Vagina (tissue), 2 donors: ENCODE measurements around the gene GBF1. TPM values are rescaled to one million over a fixed set of nuclear protein-coding genes. Genes with fewer than 3 reads are reported as not detected.

ENCODE experiments used
- DNase-seq, 2 donors: peaks; one replicate each; pipeline ENCODE4 v3.0.0-alpha.2; 2017; ENCODE audit errors: extremely low spot score in 2 of 2
- H3K27ac ChIP-seq: fragments of 200-600 bp; sonication (generic); one replicate; pipeline ENCODE4 v1.5.1; 2019
- H3K27me3 ChIP-seq: fragments of 200-600 bp; sonication (generic); one replicate; pipeline ENCODE4 v1.5.1; 2019
- H3K36me3 ChIP-seq, 2 donors: fragments of 200-600 bp; sonication (generic); one replicate each; pipeline ENCODE4 v1.5.1; 2017 to 2019
- H3K4me1 ChIP-seq: fragments of 200-600 bp; sonication (generic); one replicate; pipeline ENCODE4 v1.5.1; 2019
- H3K4me3 ChIP-seq, 2 donors: fragments of 200-600 bp; sonication (generic); 1 replicate in 1 of 2; 2 replicates in 1 of 2; pipeline ENCODE4 v1.5.1; 2016 to 2019
- H3K9me3 ChIP-seq: fragments of 200-600 bp; sonication (generic); one replicate; pipeline ENCODE4 v1.5.1; 2019
- CTCF ChIP-seq, 3 experiments: fragments of 450-650 bp in 2 of 3; fragments of 200-600 bp in 1 of 3; sonication (generic) in 1 of 3; IDR thresholded peaks; one replicate each; pipeline ENCODE4 v1.5.1; 2017 to 2019; ENCODE audit warnings: antibody characterized with exemption in 3 of 3, mild to moderate bottlenecking in 2 of 3, moderate library complexity in 2 of 3
- POLR2A ChIP-seq, 2 donors: fragments of 450-650 bp; IDR thresholded peaks; one replicate each; pipeline ENCODE4 v1.6.1; 2017; ENCODE audit warnings: antibody characterized with exemption in 2 of 2, mild to moderate bottlenecking in 2 of 2, moderate library complexity in 2 of 2
- POLR2AphosphoS5 ChIP-seq, 2 donors: sonication (generic); formaldehyde crosslinking; IDR thresholded peaks; one replicate each; pipeline ENCODE4 v1.9.0; 2017; ENCODE audit warnings: antibody characterized with exemption in 2 of 2, mild to moderate bottlenecking in 2 of 2, low read depth in 1 of 2; ENCODE audit not compliant: insufficient read depth in 1 of 2
- intact Hi-C: fragments of 100-400 bp; cut with DNase I; formaldehyde crosslinking; loops from one replicate; pipeline ENCODE4 v1.15.1; 2023
- total RNA-seq: library from RNA; depleted of rRNA; stranded (reverse); fragments of >200 nt; gene quantifications from one replicate; pipeline ENCODE4 v1.2.3, GENCODE V29; 2016

GBF1 gene
- total RNA-seq, 1 donor from 2014 or later, result 48.9 TPM

DNA sequence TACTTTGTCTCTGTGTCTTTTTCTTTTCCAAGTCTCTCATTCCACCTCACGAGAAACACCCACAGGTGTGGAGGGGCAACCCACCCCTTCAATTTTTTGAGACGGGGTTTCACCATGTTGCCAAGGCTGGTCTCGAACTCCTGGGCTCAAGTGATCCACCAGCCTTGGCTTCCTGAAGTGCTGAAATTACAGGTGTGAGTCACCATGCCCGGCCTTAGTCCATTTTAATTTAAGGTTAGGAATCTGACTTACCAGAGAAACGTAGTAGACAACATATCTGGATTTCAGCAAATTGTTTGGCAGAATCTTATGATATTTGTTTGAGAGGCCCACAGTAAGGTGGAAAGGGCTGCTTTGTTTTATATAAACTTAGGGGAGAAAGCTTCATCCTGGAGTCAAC is 147.0 kb downstream of the GBF1 start:
- DNase-seq, result no peak
- no peak for TF ChIP-seq POLR2A (IDR thresholded peaks at IDR 0.05)
- no peak for TF ChIP-seq CTCF (IDR thresholded peaks at IDR 0.05)
- TF ChIP-seq POLR2AphosphoS5 (IDR thresholded peaks at IDR 0.05; ENCODE audit: insufficient read depth in 1 of 2, low read depth in 1 of 2), result no peak
- Histone ChIP-seq H3K36me3 (no peaks in the 10 kb centered on the region), H3K27me3 (no peaks in the 10 kb centered on the region), H3K4me1 (peaks cover 31% of the 10 kb centered on the region), H3K4me3 (no peak overlapping the region), H3K9me3 (no peaks in the 10 kb centered on the region), H3K27ac (no peak overlapping the region)
- intact Hi-C loops, result loop anchor here (10.0 kb wide), 1 partner anchor 192 kb away; no protein-coding TSS in a partner anchor

DNA sequence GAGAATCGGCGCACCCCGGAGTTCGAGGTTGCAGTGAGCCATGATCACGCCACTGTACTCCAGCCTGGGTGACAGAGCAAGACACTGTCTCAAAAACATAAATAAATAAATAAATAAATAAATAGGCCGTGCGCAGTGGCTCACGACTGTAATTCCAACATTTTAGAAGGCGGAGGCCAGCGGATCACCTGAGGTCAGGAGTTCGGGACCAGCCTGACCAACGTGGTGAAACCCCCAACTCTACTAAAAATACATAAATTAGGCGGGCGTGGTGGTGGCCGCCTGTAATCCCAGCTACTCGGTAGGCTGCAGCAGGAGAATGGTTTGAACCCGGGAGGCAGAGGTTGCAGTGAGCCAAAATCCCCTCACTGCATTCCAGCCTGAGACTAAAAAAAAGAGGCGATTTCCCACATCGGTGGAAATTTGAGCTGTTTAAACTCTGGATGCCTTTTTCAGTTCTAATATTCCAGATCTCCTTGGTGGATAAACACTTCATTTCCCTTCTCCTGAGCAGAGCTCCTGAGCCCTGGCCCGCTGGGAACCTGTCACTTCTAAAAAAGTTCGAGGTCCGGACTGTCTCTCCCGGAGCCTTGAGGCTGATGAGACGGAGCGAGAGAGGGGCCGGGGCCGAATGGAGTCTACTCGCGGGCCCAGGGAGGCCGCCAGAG is 148.2 kb downstream of the GBF1 start:
- TF ChIP-seq POLR2A (IDR thresholded peaks at IDR 0.05) (no peak), CTCF (IDR thresholded peaks at IDR 0.05) (peak in 2 of 3 experiments; percentile 61 to 99), POLR2AphosphoS5 (IDR thresholded peaks at IDR 0.05; ENCODE audit: insufficient read depth in 1 of 2, low read depth in 1 of 2) (no peak)
- H3K4me1 ChIP-seq, result peaks cover 35% of the 10 kb centered on the region
- intact Hi-C loops, result loop anchor here (10.0 kb wide), 1 partner anchor 191 kb away; no protein-coding TSS in a partner anchor
- no peak for DNase-seq
- no peaks in the 10 kb centered on the region for H3K27me3 ChIP-seq
- peak overlapping the region; percentile 67 to 90 for H3K4me3 ChIP-seq
- peak overlapping the region; percentile 98 for H3K27ac ChIP-seq
- no peaks in the 10 kb centered on the region for H3K9me3 ChIP-seq
- H3K36me3 ChIP-seq, result peaks cover 0 to 4% of the 10 kb centered on the region in 2 donors

DNA sequence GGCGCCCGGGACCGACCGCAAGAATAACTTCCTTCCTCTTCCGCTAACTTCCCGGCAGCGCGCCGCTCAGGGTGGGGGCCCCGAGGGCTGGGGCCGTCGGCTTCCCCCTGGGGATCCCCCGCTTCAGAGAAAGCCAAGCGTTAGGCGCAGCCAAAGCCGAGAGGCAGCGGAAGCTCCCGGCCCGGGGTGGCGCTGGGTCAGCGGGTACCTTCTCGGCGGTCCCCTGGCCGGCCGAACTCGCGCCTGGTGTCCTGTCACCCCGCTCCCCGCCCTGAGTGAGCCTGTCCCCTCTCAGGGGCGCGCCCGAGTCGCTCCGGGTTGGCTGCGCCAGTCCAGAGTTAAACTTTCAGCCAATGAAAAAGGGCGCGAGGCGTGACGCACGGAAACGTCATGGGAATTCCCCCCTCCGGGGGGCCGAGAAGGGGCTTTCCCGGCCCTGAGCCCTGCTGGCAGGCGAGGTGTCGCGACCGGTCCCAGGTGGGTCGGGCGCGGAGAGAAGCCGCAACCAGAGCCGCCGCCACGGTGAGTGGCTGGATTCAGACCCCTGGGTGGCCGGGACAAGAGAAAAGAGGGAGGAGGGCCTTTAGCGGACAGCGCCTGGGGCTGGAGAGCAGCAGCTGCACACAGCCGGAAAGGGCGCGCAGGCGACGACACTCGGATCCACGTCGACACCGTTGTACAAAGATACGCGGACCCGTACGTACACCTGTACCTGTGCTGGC is 148.9 kb downstream of the GBF1 start:
- Histone ChIP-seq H3K27me3 (no peaks in the 10 kb centered on the region), H3K9me3 (no peaks in the 10 kb centered on the region), H3K36me3 (peaks cover 0 to 4% of the 10 kb centered on the region in 2 donors), H3K4me1 (peaks cover 42% of the 10 kb centered on the region), H3K4me3 (peak overlapping the region; percentile 67 to 90), H3K27ac (peak overlapping the region; percentile 98)
- TF ChIP-seq POLR2AphosphoS5 (IDR thresholded peaks at IDR 0.05; ENCODE audit: insufficient read depth in 1 of 2, low read depth in 1 of 2), result peak; percentile 82 to 97
- peak; percentile 41 to 81 for TF ChIP-seq POLR2A (IDR thresholded peaks at IDR 0.05)
- TF ChIP-seq CTCF (IDR thresholded peaks at IDR 0.05), result peak in 2 of 3 experiments; percentile 69 to 97
- intact Hi-C loops, result loop anchor here (10.0 kb wide), 1 partner anchor 191 kb away; no protein-coding TSS in a partner anchor
- peak in 1 of 2 donors; percentile 96 for DNase-seq

DNA sequence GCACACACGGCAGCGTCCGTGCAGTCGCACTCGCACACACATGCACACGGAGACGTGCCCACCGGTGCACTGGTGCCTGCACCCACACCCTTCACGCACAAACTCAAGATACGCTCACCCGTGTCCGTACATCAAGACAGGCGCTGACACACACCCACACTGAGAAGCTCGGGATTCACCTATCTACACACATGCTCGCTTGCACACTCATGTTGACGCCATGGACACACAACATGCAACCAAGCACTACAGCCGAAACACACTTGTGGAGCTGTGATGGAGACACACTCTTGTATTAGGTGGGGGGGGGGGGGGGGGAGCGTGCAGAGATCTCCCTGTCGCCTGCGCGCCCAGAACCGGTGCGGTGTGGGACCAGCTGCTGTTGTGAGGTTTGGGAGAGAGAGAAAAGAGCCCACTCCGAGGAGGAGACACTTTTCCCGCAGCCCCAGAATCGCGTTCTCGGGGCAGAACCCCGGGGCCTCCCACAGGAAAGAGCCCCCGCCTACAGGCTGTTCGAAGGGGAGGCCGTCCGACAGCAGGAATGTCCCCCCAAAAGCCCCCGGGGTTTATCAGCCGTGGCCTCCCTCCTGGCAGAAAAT is 149.6 kb downstream of the GBF1 start:
- TF ChIP-seq CTCF (IDR thresholded peaks at IDR 0.05) (no peak), POLR2AphosphoS5 (IDR thresholded peaks at IDR 0.05; ENCODE audit: insufficient read depth in 1 of 2, low read depth in 1 of 2) (no peak), POLR2A (IDR thresholded peaks at IDR 0.05) (no peak)
- H3K9me3 ChIP-seq, result no peaks in the 10 kb centered on the region
- H3K27ac ChIP-seq, result peak overlapping the region; percentile 98
- intact Hi-C loops, result loop anchor here (5.0 to 10.0 kb wide), 2 partner anchors 87 to 190 kb away; no protein-coding TSS in a partner anchor
- peak overlapping the region; percentile 67 to 90 for H3K4me3 ChIP-seq
- H3K4me1 ChIP-seq, result peaks cover 47% of the 10 kb centered on the region
- peaks cover 0 to 4% of the 10 kb centered on the region in 2 donors for H3K36me3 ChIP-seq
- no peak for DNase-seq
- no peaks in the 10 kb centered on the region for H3K27me3 ChIP-seq
